SK-N-SH treated with all-trans-retinoic acid at 6 μM for 48 hours (cell line): ENCODE results near the gene LRRC7.

ENCODE experiments used
- BACH2 ChIP-seq: fragments of 250-450 bp; sonication (Bioruptor Pico); IDR thresholded peaks from 2 replicates; pipeline ENCODE4 v1.9.0; 2021; ENCODE audit warnings: mild to moderate bottlenecking, borderline replicate concordance
- RARB ChIP-seq: fragments of 250-450 bp; sonication (Bioruptor Pico); IDR thresholded peaks from 2 replicates; pipeline ENCODE4 v1.8.0; 2021; ENCODE audit warnings: mild to moderate bottlenecking, moderate library complexity
- ZNF565 ChIP-seq: fragments of 450-650 bp; formaldehyde crosslinking; conservative IDR thresholded peaks from 2 replicates; pipeline ENCODE4 v1.5.0; 2020; ENCODE audit warnings: low read depth, mild to moderate bottlenecking, moderate library complexity
- ZNF8 ChIP-seq: fragments of 450-650 bp; formaldehyde crosslinking; IDR thresholded peaks from 2 replicates; pipeline ENCODE4 v1.5.0; 2020; ENCODE audit warnings: mild to moderate bottlenecking, moderate library complexity
- TF ChIP-seq, protein P1 (sequence below): fragments of 250-450 bp; sonication (Bioruptor Pico); IDR thresholded peaks from 2 replicates; pipeline ENCODE4 v1.5.0; 2020; ENCODE audit warnings: mild to moderate bottlenecking, moderate library complexity
- TF ChIP-seq, protein P2 (sequence below): fragments of 250-450 bp; sonication (Bioruptor Pico); IDR thresholded peaks from 2 replicates; pipeline ENCODE4 v1.8.0; 2020; ENCODE audit warnings: mild to moderate bottlenecking, moderate library complexity, borderline replicate concordance

DNA sequence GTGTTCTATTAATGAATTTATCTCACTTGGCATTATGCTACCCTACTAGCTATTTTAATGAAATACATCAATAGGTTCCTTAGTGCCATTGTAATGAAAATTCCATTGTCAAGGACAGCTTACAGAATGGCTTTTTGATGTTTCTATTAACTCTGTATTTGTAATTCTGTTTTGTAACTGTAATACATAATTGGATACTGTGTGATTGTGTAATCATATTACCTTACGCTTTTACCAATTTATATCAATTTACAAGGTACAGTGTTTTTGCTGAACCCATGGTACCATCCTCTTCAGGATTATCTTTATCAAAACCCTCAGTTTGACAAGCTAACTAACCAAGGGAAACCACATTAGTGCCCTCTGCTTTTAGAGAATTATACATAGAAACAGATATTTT is 277.9 kb downstream of the LRRC7 start:
- TF ChIP-seq RARB (CRISPR knock-in tag), result no peak
- TF ChIP-seq BACH2 (CRISPR knock-in tag), result no peak
- TF ChIP-seq ZNF565 (CRISPR knock-in tag), result no peak
- TF ChIP-seq, protein P1, sequence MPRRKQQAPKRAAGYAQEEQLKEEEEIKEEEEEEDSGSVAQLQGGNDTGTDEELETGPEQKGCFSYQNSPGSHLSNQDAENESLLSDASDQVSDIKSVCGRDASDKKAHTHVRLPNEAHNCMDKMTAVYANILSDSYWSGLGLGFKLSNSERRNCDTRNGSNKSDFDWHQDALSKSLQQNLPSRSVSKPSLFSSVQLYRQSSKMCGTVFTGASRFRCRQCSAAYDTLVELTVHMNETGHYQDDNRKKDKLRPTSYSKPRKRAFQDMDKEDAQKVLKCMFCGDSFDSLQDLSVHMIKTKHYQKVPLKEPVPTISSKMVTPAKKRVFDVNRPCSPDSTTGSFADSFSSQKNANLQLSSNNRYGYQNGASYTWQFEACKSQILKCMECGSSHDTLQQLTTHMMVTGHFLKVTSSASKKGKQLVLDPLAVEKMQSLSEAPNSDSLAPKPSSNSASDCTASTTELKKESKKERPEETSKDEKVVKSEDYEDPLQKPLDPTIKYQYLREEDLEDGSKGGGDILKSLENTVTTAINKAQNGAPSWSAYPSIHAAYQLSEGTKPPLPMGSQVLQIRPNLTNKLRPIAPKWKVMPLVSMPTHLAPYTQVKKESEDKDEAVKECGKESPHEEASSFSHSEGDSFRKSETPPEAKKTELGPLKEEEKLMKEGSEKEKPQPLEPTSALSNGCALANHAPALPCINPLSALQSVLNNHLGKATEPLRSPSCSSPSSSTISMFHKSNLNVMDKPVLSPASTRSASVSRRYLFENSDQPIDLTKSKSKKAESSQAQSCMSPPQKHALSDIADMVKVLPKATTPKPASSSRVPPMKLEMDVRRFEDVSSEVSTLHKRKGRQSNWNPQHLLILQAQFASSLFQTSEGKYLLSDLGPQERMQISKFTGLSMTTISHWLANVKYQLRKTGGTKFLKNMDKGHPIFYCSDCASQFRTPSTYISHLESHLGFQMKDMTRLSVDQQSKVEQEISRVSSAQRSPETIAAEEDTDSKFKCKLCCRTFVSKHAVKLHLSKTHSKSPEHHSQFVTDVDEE (CRISPR knock-in tag), result no peak
- TF ChIP-seq, protein P2, sequence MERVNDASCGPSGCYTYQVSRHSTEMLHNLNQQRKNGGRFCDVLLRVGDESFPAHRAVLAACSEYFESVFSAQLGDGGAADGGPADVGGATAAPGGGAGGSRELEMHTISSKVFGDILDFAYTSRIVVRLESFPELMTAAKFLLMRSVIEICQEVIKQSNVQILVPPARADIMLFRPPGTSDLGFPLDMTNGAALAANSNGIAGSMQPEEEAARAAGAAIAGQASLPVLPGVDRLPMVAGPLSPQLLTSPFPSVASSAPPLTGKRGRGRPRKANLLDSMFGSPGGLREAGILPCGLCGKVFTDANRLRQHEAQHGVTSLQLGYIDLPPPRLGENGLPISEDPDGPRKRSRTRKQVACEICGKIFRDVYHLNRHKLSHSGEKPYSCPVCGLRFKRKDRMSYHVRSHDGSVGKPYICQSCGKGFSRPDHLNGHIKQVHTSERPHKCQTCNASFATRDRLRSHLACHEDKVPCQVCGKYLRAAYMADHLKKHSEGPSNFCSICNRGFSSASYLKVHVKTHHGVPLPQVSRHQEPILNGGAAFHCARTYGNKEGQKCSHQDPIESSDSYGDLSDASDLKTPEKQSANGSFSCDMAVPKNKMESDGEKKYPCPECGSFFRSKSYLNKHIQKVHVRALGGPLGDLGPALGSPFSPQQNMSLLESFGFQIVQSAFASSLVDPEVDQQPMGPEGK (CRISPR knock-in tag), result no peak
- no peak for TF ChIP-seq ZNF8 (CRISPR knock-in tag)
